GM12878 (cell line): ENCODE results near the gene OPTC. TPM values are rescaled to one million over a fixed set of nuclear protein-coding genes. Genes with fewer than 3 reads are reported as not detected.
A peak's percentile ranks its signal among the peaks of the same experiment; 100 is the strongest.

Source experiments
- ATAC-seq: fragments of 200-7000 bp; cut with Tn5 transposase; 3 replicates; pipeline ENCODE4 v1.9.1; 2020; ENCODE audit warnings: mild to moderate bottlenecking, moderate library complexity
- BruUV-seq: library from RNA; stranded (reverse); fragments of 400-500 nt; replicated peaks from 2 replicates; lab custom pipeline; 2021; lab: Mats Ljungman, UMichigan
- CTCF ChIA-PET: fragments of 300-600 bp; sonication (Branson Sonifier 250); formaldehyde crosslinking; extraction: SDS; loops from one replicate; lab custom pipeline; 2021; ENCODE audit warnings: inconsistent platforms; lab: Yijun Ruan, JAX
- POLR2A ChIA-PET: fragments of 350-600 bp; formaldehyde crosslinking; extraction: SDS; loops from one replicate; lab custom pipeline; 2021; ENCODE audit warnings: inconsistent platforms; lab: Charles Lee
- RAD21 ChIA-PET: fragments of 300-600 bp; sonication (Branson Sonifier 250); formaldehyde crosslinking; loops from one replicate; lab custom pipeline; 2023; ENCODE audit warnings: antibody characterized with exemption; ENCODE audit not compliant: unreplicated experiment; lab: Charles Lee
- SMC1A ChIA-PET: fragments of 300-600 bp; sonication (Branson Sonifier 250); formaldehyde crosslinking; loops from one replicate; lab custom pipeline; 2023; ENCODE audit not compliant: unreplicated experiment, uncharacterized antibody; lab: Charles Lee
- DNase-seq: peaks from one replicate; pipeline ENCODE4 v3.0.0-alpha.2; 2011; ENCODE audit warnings: low read depth, low spot score
- FAIRE-seq: peaks from 3 replicates; lab custom pipeline; 2011; peaks lifted over from hg19 to GRCh38; lab: Jason Lieb, UNC
- H2AFZ ChIP-seq: 2 replicates; pipeline ENCODE4 v1.6.0; 2011; ENCODE audit warnings: low read depth, low read length, control low read depth; ENCODE audit not compliant: control insufficient read depth
- H3K27ac ChIP-seq: 2 replicates; pipeline ENCODE4 v1.5.1; 2011; ENCODE audit warnings: control low read depth; ENCODE audit not compliant: control insufficient read depth, insufficient read depth
- H3K27me3 ChIP-seq, 2 experiments: replicated peaks in 1 of 2; 2 replicates each; pipeline versions ENCODE4 v1.6.0 to v1.6.1; 2011; ENCODE audit warnings: low read length in 1 of 2; ENCODE audit not compliant: control insufficient read depth in 2 of 2, insufficient read depth in 2 of 2
- H3K36me3 ChIP-seq, 2 experiments: 2 replicates each; pipeline ENCODE4 v1.5.1; 2011; ENCODE audit warnings: low read length in 1 of 2; ENCODE audit not compliant: control insufficient read depth in 2 of 2, insufficient read depth in 2 of 2
- H3K4me1 ChIP-seq: 2 replicates; pipeline ENCODE4 v1.6.1; 2011; ENCODE audit warnings: mild to moderate bottlenecking, low read length, moderate library complexity, mixed read lengths; ENCODE audit not compliant: control insufficient read depth, insufficient read depth
- H3K4me2 ChIP-seq: 2 replicates; pipeline ENCODE4 v1.6.0; 2011; ENCODE audit warnings: control low read depth; ENCODE audit not compliant: control insufficient read depth, insufficient read depth
- H3K4me3 ChIP-seq: fragments of 200-600 bp; sonication (generic); 2 replicates; pipeline ENCODE4 v1.5.1; 2016
- H3K79me2 ChIP-seq: 2 replicates; pipeline ENCODE4 v1.6.0; 2011; ENCODE audit warnings: low read length; ENCODE audit not compliant: control insufficient read depth, insufficient read depth
- H3K9ac ChIP-seq: 2 replicates; pipeline ENCODE4 v1.8.0; 2011; ENCODE audit warnings: low read length, control low read depth, mixed read lengths; ENCODE audit not compliant: control insufficient read depth, insufficient read depth
- H3K9me3 ChIP-seq: replicated peaks from 3 replicates; pipeline ENCODE4 v1.5.1; 2011; ENCODE audit warnings: mild to moderate bottlenecking, low read length; ENCODE audit not compliant: control insufficient read depth, insufficient read depth
- H4K20me1 ChIP-seq: 2 replicates; pipeline ENCODE4 v1.6.0; 2011; ENCODE audit not compliant: control insufficient read depth, insufficient read depth
- CHD1 ChIP-seq: IDR thresholded peaks from 2 replicates; pipeline ENCODE4 v1.6.1; 2012; ENCODE audit warnings: low read depth, low read length, improper control_type of control experiment
- CHD2 ChIP-seq: IDR thresholded peaks from 2 replicates; pipeline ENCODE4 v1.6.1; 2011; ENCODE audit warnings: low read depth, low read length, improper control_type of control experiment, borderline replicate concordance
- DPF2 ChIP-seq: fragments of 450-650 bp; IDR thresholded peaks from 2 replicates; pipeline ENCODE4 v1.6.1; 2017; ENCODE audit warnings: mild to moderate bottlenecking
- EED ChIP-seq: sonication (generic); IDR thresholded peaks from 2 replicates; pipeline ENCODE4 v1.6.1; 2016; ENCODE audit warnings: antibody characterized with exemption, low read depth
- EGR1 ChIP-seq, 2 experiments: IDR thresholded peaks; 1 replicate in 1 of 2; 2 replicates in 1 of 2; pipeline ENCODE4 v1.6.1; 2011 to 2012; ENCODE audit warnings: low read depth in 2 of 2, low read length in 2 of 2, borderline replicate concordance in 1 of 2, mild to moderate bottlenecking in 1 of 2, moderate library complexity in 1 of 2
- IKZF1 ChIP-seq: fragments of 450-650 bp; conservative IDR thresholded peaks from 2 replicates; pipeline ENCODE4 v1.6.1; 2017; ENCODE audit warnings: antibody characterized with exemption, mild to moderate bottlenecking
- KAT2A ChIP-seq: conservative IDR thresholded peaks from 2 replicates; pipeline ENCODE4 v1.6.1; 2011; ENCODE audit warnings: low read depth, low read length; ENCODE audit not compliant: control insufficient read depth
- RAD21 ChIP-seq: IDR thresholded peaks from 2 replicates; pipeline ENCODE4 v1.6.1; 2011; ENCODE audit warnings: mild to moderate bottlenecking, low read depth, low read length, moderate library complexity; ENCODE audit not compliant: insufficient read depth
- SMC3 ChIP-seq: IDR thresholded peaks from 2 replicates; pipeline ENCODE4 v1.6.1; 2011; ENCODE audit warnings: low read length, improper control_type of control experiment, borderline replicate concordance
- WRNIP1 ChIP-seq: IDR thresholded peaks from 2 replicates; pipeline ENCODE4 v1.6.1; 2011; ENCODE audit warnings: low read depth, low read length, improper control_type of control experiment, borderline replicate concordance
- ZBED1 ChIP-seq: IDR thresholded peaks from 2 replicates; pipeline ENCODE4 v1.6.1; 2016; ENCODE audit warnings: borderline replicate concordance
- ZNF274 ChIP-seq: IDR thresholded peaks from one replicate; pipeline ENCODE4 v1.8.0; 2011; ENCODE audit not compliant: insufficient read length, insufficient read depth
- ZNF592 ChIP-seq: fragments of 450-650 bp; IDR thresholded peaks from 2 replicates; pipeline ENCODE4 v1.6.1; 2017; ENCODE audit warnings: mild to moderate bottlenecking, moderate library complexity
- WGBS: methylation state at CpG from one replicate; pipeline ENCODE4 v1.1.6; 2016; ENCODE audit warnings: low lambda C conversion rate; ENCODE audit not compliant: insufficient replicate concordance, insufficient coverage; ENCODE audit errors: missing lambda C conversion rate; 5-methylcytosine and 5-hydroxymethylcytosine counted together
- in situ Hi-C: fragments of 300-500 bp; cut with MboI; formaldehyde crosslinking; loops from 9 replicates; pipeline ENCODE4 v1.14.3; 2018; ENCODE audit warnings: mixed read lengths
- intact Hi-C: fragments of 100-400 bp; cut with micrococcal nuclease; formaldehyde crosslinking; loops from one replicate; pipeline ENCODE4 v1.14.2; 2022; ENCODE audit not compliant: unreplicated experiment
- polyA plus RNA-seq, 11 experiments: library from polyadenylated mRNA; depleted of rRNA in 4 of 11; unstranded in 6 of 11; stranded (reverse) in 5 of 11; fragments of >200 nt; fragmentation: Nextera tagmentation in 4 of 11; fragmentation: Illumina TruSeq in 1 of 11; extraction: Ambion mirVana in 4 of 11; extraction: Trizol in 1 of 11; gene quantifications; 1 replicate in 1 of 11; 2 replicates in 10 of 11; pipeline versions ENCODE4 v1.2.1 to v1.2.3, GENCODE V29; 2011 to 2016; ENCODE audit warnings: inconsistent platforms in 2 of 11, missing spikeins in 2 of 11, low read depth in 1 of 11
- total RNA-seq, 4 experiments: library from RNA; depleted of rRNA in 3 of 4; stranded (reverse); fragments of >200 nt in 3 of 4; fragmentation: Illumina TruSeq in 1 of 4; extraction: Trizol in 1 of 4; gene quantifications; 2 replicates each; pipeline versions ENCODE4 v1.2.1 to v1.2.3, GENCODE V29; 2013 to 2021
- TF ChIP-seq, protein P1 (sequence below): fragments of 450-650 bp; IDR thresholded peaks from 2 replicates; pipeline ENCODE4 v1.6.1; 2016; ENCODE audit warnings: mild to moderate bottlenecking
- TF ChIP-seq, protein P2 (sequence below), 3 experiments: IDR thresholded peaks in 2 of 3; conservative IDR thresholded peaks in 1 of 3; 2 replicates each; pipeline ENCODE4 v1.5.1; 2011; ENCODE audit warnings: low read depth in 3 of 3, low read length in 3 of 3, mild to moderate bottlenecking in 3 of 3, control low read depth in 2 of 3, moderate library complexity in 2 of 3, inconsistent platforms in 1 of 3, mixed read lengths in 1 of 3; ENCODE audit not compliant: control insufficient read depth in 2 of 3, insufficient read depth in 1 of 3; ENCODE audit errors: extremely low read depth in 1 of 3

OPTC gene
- total and polyA plus RNA-seq, 10 of the 15 experiments (the other 5 are each of a cell fraction or from before 2014, with no cell fraction given): not detected

DNA sequence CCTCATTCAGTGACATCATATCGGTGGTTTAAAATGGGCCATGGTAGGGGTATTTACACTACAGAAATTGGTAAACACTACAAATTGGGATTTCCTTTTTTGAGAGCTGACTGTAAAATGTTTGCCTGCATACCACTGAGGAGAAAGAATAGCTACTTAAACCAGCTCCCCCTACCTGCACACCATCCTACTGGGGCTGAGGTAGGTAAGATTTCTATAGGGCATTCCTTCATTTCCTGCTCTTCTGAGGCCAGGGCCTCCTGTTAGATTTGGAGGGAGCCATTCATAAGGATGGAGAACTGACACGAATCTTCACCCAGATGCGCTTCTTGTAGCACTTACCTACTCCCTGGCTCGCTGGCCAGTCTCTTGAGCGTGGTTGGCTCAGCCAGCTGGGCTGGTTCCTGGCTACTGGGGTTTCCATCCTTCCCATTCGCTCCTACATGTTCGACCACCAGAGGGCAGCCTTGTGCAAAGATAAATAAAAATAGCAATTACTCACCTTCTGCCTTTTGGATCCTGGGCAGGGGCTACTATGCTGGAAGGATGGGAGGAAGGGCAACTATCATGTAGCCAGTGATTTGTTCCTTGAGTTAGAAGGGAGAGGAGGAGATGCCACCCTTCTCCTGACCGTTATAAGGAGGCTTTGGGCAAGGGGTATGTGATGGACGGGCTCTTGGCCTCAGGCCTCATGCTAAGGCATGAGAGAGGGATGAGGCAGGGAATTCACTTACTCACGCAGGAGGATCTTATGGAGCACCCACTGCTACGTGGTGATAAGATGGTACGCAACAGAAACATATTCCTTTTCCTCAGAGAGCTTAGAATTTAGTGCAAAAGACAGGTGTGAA lies 10.7 kb downstream of the OPTC start:
- Histone ChIP-seq H2AFZ (no peak overlapping the region), H3K79me2 (no peaks in the 10 kb centered on the region), H3K36me3 (no peaks in the 10 kb centered on the region), H3K27ac (no peak overlapping the region), H4K20me1 (no peaks in the 10 kb centered on the region), H3K9ac (no peak overlapping the region), H3K4me2 (no peak overlapping the region), H3K9me3 (no peaks in the 10 kb centered on the region), H3K4me3 (no peak overlapping the region), H3K27me3 (no peaks in the 10 kb centered on the region; a peak in 1 of 4 replicates), H3K4me1 (no peaks in the 10 kb centered on the region)
- ATAC-seq (peak; percentile 93), DNase-seq (peak; percentile 20), FAIRE-seq (no peak)
- ChIA-PET CTCF (interaction anchor here (0.6 to 8.6 kb wide), 39 partner anchors 11 to 859 kb away, joined by 3 to 175 read pairs (median 4); partner anchors contain the start of genes ATP2B4 and OPTC), POLR2A (no interaction called here), RAD21 (interaction anchor here (0.6 to 5.4 kb wide), 11 partner anchors 17 to 237 kb away, joined by 3 to 64 read pairs (median 4); no protein-coding TSS in a partner anchor), SMC1A (interaction anchor here (0.8 to 7.7 kb wide), 18 partner anchors 11 to 296 kb away, joined by 3 to 100 read pairs (median 4); partner anchors contain the start of genes ATP2B4 and OPTC)
- intact Hi-C loops (loop anchor here (1.0 to 5.0 kb wide), 2 partner anchors 123 to 198 kb away; partner anchors contain the start of gene ATP2B4), in situ Hi-C loops (loop anchor here (5.0 kb wide), 1 partner anchor 198 kb away; no protein-coding TSS in a partner anchor)
- 10% methylated on average over 12 of the region's 12 CpGs for WGBS
- no TSS peak for BruUV-seq
- TF ChIP-seq CHD2 (no peak), WRNIP1 (no peak), EED (no peak), ZNF592 (no peak), DPF2 (no peak), ZNF274 (no peak), RAD21 (peak; percentile 84), EGR1 (IDR thresholded peaks at IDR 0.05; ENCODE audit: borderline replicate concordance in 1 of 2, low read depth in 2 of 2, low read length in 2 of 2) (no peak), SMC3 (peak; percentile 92), IKZF1 (no peak), ZBED1 (no peak), CHD1 (no peak), KAT2A (no peak)
- TF ChIP-seq, protein P1, sequence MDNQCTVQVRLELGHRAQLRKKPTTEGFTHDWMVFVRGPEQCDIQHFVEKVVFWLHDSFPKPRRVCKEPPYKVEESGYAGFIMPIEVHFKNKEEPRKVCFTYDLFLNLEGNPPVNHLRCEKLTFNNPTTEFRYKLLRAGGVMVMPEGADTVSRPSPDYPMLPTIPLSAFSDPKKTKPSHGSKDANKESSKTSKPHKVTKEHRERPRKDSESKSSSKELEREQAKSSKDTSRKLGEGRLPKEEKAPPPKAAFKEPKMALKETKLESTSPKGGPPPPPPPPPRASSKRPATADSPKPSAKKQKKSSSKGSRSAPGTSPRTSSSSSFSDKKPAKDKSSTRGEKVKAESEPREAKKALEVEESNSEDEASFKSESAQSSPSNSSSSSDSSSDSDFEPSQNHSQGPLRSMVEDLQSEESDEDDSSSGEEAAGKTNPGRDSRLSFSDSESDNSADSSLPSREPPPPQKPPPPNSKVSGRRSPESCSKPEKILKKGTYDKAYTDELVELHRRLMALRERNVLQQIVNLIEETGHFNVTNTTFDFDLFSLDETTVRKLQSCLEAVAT: no peak
- TF ChIP-seq, protein P2, sequence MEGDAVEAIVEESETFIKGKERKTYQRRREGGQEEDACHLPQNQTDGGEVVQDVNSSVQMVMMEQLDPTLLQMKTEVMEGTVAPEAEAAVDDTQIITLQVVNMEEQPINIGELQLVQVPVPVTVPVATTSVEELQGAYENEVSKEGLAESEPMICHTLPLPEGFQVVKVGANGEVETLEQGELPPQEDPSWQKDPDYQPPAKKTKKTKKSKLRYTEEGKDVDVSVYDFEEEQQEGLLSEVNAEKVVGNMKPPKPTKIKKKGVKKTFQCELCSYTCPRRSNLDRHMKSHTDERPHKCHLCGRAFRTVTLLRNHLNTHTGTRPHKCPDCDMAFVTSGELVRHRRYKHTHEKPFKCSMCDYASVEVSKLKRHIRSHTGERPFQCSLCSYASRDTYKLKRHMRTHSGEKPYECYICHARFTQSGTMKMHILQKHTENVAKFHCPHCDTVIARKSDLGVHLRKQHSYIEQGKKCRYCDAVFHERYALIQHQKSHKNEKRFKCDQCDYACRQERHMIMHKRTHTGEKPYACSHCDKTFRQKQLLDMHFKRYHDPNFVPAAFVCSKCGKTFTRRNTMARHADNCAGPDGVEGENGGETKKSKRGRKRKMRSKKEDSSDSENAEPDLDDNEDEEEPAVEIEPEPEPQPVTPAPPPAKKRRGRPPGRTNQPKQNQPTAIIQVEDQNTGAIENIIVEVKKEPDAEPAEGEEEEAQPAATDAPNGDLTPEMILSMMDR (IDR thresholded peaks at IDR 0.05 in 2 of 3, conservative IDR thresholded peaks at IDR 0.05 in 1 of 3; ENCODE audit: control insufficient read depth in 2 of 3, extremely low read depth in 1 of 3, insufficient read depth in 1 of 3, low read depth in 3 of 3, low read length in 3 of 3): peak; percentile 72 to 73 (median 72)
